OCI-LY7 (cell line): ENCODE data around the gene COMMD3.

Source experiments
- CTCF ChIP-seq: fragments of 200-600 bp; sonication (generic); conservative IDR thresholded peaks from 2 replicates; pipeline ENCODE4 v1.5.1; 2014; ENCODE audit warnings: mild to moderate bottlenecking, antibody characterized with exemption, low read length, moderate library complexity, mixed read lengths
- EZH2phosphoT487 ChIP-seq: fragments of 200-600 bp; sonication (generic); IDR thresholded peaks from 2 replicates; pipeline ENCODE4 v1.6.1; 2018; ENCODE audit warnings: low read depth, borderline replicate concordance, mild to moderate bottlenecking, mixed run types, antibody characterized with exemption, low read length, moderate library complexity, mixed read lengths

DNA sequence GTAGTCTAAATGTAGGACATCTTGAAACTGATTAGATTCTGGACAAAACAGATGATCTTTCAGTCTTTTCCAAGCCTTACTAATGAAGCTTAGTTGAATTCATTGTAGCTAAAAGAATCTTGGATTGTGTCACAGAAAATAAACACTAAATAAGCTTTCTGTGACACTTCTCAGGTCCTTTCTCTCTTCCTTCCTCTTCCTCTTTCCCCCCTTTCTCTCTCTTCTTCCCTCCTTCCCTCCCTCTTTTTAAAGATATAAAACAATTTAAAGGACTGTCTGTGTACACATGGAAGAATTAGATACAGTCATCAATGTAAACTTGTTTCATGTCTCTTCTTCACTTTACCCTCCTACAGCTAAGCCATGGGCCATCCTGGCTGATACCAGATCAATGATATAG is 5.3 kb upstream of the COMMD3 start:
- TF ChIP-seq CTCF (no peak), EZH2phosphoT487 (no peak)
